Tibial nerve (tissue), 4 donors: ENCODE results near the gene RSPH4A. TPM values are rescaled to one million over a fixed set of nuclear protein-coding genes. Genes with fewer than 3 reads are reported as not detected.

Source experiments
- DNase-seq, 2 donors: peaks; one replicate each; pipeline ENCODE4 v3.0.0-alpha.2; 2019; ENCODE audit warnings: low spot score in 2 of 2
- H3K27ac ChIP-seq, 4 donors: fragments of 200-600 bp; sonication (generic) in 3 of 4; one replicate each; pipeline ENCODE4 v1.5.1; 2017 to 2019; ENCODE audit warnings: mild to moderate bottlenecking in 1 of 4
- H3K27me3 ChIP-seq, 2 donors: fragments of 200-600 bp; sonication (generic) in 1 of 2; one replicate each; pipeline versions ENCODE4 v1.5.1 to v1.6.0; 2017 to 2019
- H3K36me3 ChIP-seq, 3 donors: fragments of 200-600 bp; sonication (generic); one replicate each; pipeline ENCODE4 v1.5.1; 2018 to 2019
- H3K4me1 ChIP-seq, 4 donors: fragments of 200-600 bp; sonication (generic) in 3 of 4; one replicate each; pipeline ENCODE4 v1.5.1; 2017 to 2019
- H3K4me3 ChIP-seq, 4 donors: fragments of 200-600 bp; sonication (generic) in 3 of 4; one replicate each; pipeline ENCODE4 v1.5.1; 2017 to 2019; ENCODE audit warnings: mild to moderate bottlenecking in 1 of 4, moderate library complexity in 1 of 4
- H3K9me3 ChIP-seq, 4 donors: fragments of 200-600 bp; sonication (generic) in 3 of 4; one replicate each; pipeline ENCODE4 v1.5.1; 2017 to 2019
- EP300 ChIP-seq, 2 donors: sonication (generic); formaldehyde crosslinking; IDR thresholded peaks; one replicate each; pipeline ENCODE4 v1.6.1; 2017; ENCODE audit warnings: antibody characterized with exemption in 2 of 2, mild to moderate bottlenecking in 1 of 2
- POLR2A ChIP-seq, 2 donors: fragments of 450-650 bp; IDR thresholded peaks; one replicate each; pipeline ENCODE4 v1.6.1; 2017; ENCODE audit warnings: antibody characterized with exemption in 2 of 2, mild to moderate bottlenecking in 2 of 2, moderate library complexity in 2 of 2
- WGBS, 2 donors: methylation state at CpG; one replicate each; pipeline ENCODE4 v1.1.5; 2018; 5-methylcytosine and 5-hydroxymethylcytosine counted together
- total RNA-seq, 4 donors: library from RNA; depleted of rRNA; stranded (reverse); fragments of >200 nt; gene quantifications; one replicate each; pipeline ENCODE4 v1.1.0, GENCODE V29; 2016
- TF ChIP-seq, protein P1 (sequence below), 5 experiments: fragments of 200-600 bp in 3 of 5; fragments of 450-650 bp in 2 of 5; sonication (generic) in 3 of 5; IDR thresholded peaks; one replicate each; pipeline ENCODE4 v1.5.1; 2016 to 2019; ENCODE audit warnings: antibody characterized with exemption in 5 of 5, mild to moderate bottlenecking in 3 of 5, moderate library complexity in 2 of 5

The RSPH4A gene
- total RNA-seq, 4 donors from 2014 or later = 0.30 to 0.78 (median 0.42) TPM; not detected in 1

- 88 to 91% methylated on average over 1 of the region's 1 CpG for WGBS, 2 donors
- H3K4me3 ChIP-seq = no peak overlapping the region
- H3K36me3 ChIP-seq = no peaks in the 10 kb centered on the region
- H3K27ac ChIP-seq = no peak overlapping the region
- DNase-seq = no peak
- no peaks in the 10 kb centered on the region for H3K27me3 ChIP-seq
- no peak for TF ChIP-seq POLR2A (IDR thresholded peaks at IDR 0.05)
- TF ChIP-seq, protein P1, sequence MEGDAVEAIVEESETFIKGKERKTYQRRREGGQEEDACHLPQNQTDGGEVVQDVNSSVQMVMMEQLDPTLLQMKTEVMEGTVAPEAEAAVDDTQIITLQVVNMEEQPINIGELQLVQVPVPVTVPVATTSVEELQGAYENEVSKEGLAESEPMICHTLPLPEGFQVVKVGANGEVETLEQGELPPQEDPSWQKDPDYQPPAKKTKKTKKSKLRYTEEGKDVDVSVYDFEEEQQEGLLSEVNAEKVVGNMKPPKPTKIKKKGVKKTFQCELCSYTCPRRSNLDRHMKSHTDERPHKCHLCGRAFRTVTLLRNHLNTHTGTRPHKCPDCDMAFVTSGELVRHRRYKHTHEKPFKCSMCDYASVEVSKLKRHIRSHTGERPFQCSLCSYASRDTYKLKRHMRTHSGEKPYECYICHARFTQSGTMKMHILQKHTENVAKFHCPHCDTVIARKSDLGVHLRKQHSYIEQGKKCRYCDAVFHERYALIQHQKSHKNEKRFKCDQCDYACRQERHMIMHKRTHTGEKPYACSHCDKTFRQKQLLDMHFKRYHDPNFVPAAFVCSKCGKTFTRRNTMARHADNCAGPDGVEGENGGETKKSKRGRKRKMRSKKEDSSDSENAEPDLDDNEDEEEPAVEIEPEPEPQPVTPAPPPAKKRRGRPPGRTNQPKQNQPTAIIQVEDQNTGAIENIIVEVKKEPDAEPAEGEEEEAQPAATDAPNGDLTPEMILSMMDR (IDR thresholded peaks at IDR 0.05) = no peak
- TF ChIP-seq EP300 (IDR thresholded peaks at IDR 0.05) = no peak
- no peaks in the 10 kb centered on the region for H3K9me3 ChIP-seq
- H3K4me1 ChIP-seq = peaks cover 0 to 5% (median 0%) of the 10 kb centered on the region in 4 donors
These were observed 59.7 kb downstream of the RSPH4A start for GRCh38 chr6:116676021-116676420.

DNA sequence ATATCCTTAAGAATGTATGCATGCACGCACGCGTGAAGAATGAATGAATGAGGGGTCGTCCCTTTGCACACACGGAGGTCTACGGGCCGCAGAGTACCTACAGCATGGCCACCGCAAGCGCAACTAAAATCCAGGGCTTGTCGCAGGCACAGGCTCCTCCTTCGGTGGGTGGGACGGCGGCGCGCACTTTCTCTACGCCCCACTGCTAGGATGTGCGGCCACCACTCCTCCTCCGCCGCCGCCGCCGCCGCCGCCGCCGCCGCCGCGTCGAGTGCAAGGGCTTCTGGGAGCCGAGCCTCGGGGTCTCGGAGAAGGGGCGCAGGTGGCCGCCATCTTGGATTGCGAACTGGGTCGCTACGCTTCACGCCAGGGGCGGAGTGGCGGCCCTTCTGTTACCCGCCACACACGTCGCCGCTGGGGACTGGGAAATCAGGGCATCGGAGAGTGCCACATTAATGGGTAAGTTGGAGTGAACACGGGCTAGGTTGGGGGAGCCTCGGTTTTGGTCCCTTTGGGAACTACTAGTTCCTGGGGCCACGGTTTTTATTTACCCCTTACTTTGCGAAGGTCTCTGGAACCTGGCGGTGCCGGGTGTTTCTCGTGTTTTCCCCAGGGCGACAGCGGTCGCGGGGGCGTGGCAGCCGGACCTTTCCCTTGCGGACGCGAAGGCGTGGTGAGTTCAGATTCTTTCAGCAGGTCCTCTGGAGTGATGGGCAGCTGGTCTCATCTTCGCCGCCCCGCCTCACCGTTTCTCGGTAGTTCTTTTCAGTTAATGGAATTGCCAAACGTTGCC lies 64.8 kb downstream of the RSPH4A start, which contains the start of gene KPNA5:
KPNA5 (plus strand) TSS at position 332 of the 793 bp plus-strand sequence; CDS start at position 456, 124 bp downstream.
- Histone ChIP-seq H3K27me3 (no peaks in the 10 kb centered on the region), H3K27ac (peak within 1 kb of the TSS; percentile 11 to 93 (median 87)), H3K9me3 (no peaks in the 10 kb centered on the region), H3K4me1 (peaks cover 0 to 19% (median 2%) of the 10 kb centered on the region in 4 donors), H3K4me3 (peak within 1 kb of the TSS; percentile 41 to 75 (median 65)), H3K36me3 (peaks cover 0 to 17% (median 0%) of the 10 kb centered on the region in 3 donors)
- peak; percentile 72 to 78 for DNase-seq
- TF ChIP-seq EP300 (IDR thresholded peaks at IDR 0.05) (peak; percentile 51 to 90), POLR2A (IDR thresholded peaks at IDR 0.05) (peak; percentile 23 to 72)
- TF ChIP-seq, protein P1 (IDR thresholded peaks at IDR 0.05) = peak in 1 of 5 experiments; percentile 15
- 0 to 1% methylated on average over 27 to 67 of the region's 69 CpGs for WGBS, 2 donors

GRCh38 chr6:116682334-116682712 lies 66.0 kb downstream of the RSPH4A start:
- DNase-seq = no peak
- H3K4me3 ChIP-seq = peak overlapping the region in 3 of 4 donors; percentile 56 to 75 (median 74)
- no peaks in the 10 kb centered on the region for H3K27me3 ChIP-seq
- peaks cover 0 to 24% (median 2%) of the 10 kb centered on the region in 4 donors for H3K4me1 ChIP-seq
- TF ChIP-seq POLR2A (IDR thresholded peaks at IDR 0.05) (no peak), EP300 (IDR thresholded peaks at IDR 0.05) (peak in 1 of 2 donors; percentile 16)
- TF ChIP-seq, protein P1 (IDR thresholded peaks at IDR 0.05) = no peak
- no peaks in the 10 kb centered on the region for H3K9me3 ChIP-seq
- peak overlapping the region in 3 of 4 donors; percentile 40 to 93 (median 86) for H3K27ac ChIP-seq
- 29 to 34% methylated on average over 5 of the region's 5 CpGs for WGBS, 2 donors
- peaks cover 0 to 18% (median 0%) of the 10 kb centered on the region in 3 donors for H3K36me3 ChIP-seq

Other genes starting within 250 kb of the RSPH4A start
- gene DSE, start 245.5 kb upstream of the RSPH4A start, total RNA-seq = 10 to 100 TPM; 79.5 to 95.5 (median 81.7) TPM
- 10 to 100 TPM in 1 of 4 donors, 1 to 10 TPM in 2, under 1 TPM in 1; 0.60 to 11.4 (median 5.4) TPM for gene CALHM6, start 155.1 kb upstream of the RSPH4A start, total RNA-seq
- gene CALHM5, start 104.8 kb upstream of the RSPH4A start, total RNA-seq = 1 to 10 TPM; 4.5 to 5.7 (median 5.0) TPM
- gene TRAPPC3L, start 70.8 kb upstream of the RSPH4A start, total RNA-seq = under 1 TPM in 1 of 4 donors, not detected in 3; 0.21 TPM
- gene CALHM4, start 62.7 kb upstream of the RSPH4A start, total RNA-seq = under 1 TPM in 1 of 4 donors, not detected in 3; 0.42 TPM
- gene RWDD1, start 45.0 kb upstream of the RSPH4A start, total RNA-seq = 10 to 100 TPM; 27.5 to 40.4 (median 35.7) TPM
- 10 to 100 TPM in 2 of 4 donors, 1 to 10 TPM in 2; 4.2 to 16.8 (median 7.8) TPM for gene ZUP1, start 52.3 kb downstream of the RSPH4A start, total RNA-seq
- 10 to 100 TPM; 10.2 to 21.0 (median 12.2) TPM for gene KPNA5, start 64.7 kb downstream of the RSPH4A start, total RNA-seq
- gene FAM162B, start 149.2 kb downstream of the RSPH4A start, total RNA-seq = 10 to 100 TPM in 3 of 4 donors, 1 to 10 TPM in 1; 6.7 to 26.7 (median 14.3) TPM
- gene GPRC6A, start 212.6 kb downstream of the RSPH4A start, total RNA-seq = not detected